IPS-NIHi7 (cell line): Measurements from ENCODE around the gene TGIF1.
A peak's percentile ranks its signal among the peaks of the same experiment; 100 is the strongest.

ENCODE experiments used
- DNase-seq: peaks from one replicate; pipeline ENCODE4 v3.0.0; 2012; ENCODE audit warnings: mixed read lengths; ENCODE audit errors: extremely low spot score

Gene TGIF1

GRCh38 chr18:3482258-3482657 lies 32.3 kb downstream of the TGIF1 start:
- DNase-seq: no peak

- DNase-seq: no peak
Measured at GRCh38 chr18:3485153-3486149, 35.5 kb downstream of the TGIF1 start.

- no peak for DNase-seq
Measured at GRCh38 chr18:3486512-3486911, 36.5 kb downstream of the TGIF1 start.

- DNase-seq: no peak
Measured at GRCh38 chr18:3489462-3489861, 39.5 kb downstream of the TGIF1 start.

GRCh38 chr18:3491981-3492555 lies 42.1 kb downstream of the TGIF1 start:
- no peak for DNase-seq

- no peak for DNase-seq
Measured at GRCh38 chr18:3492721-3493120, 42.7 kb downstream of the TGIF1 start.

GRCh38 chr18:3493501-3494244 lies 43.7 kb downstream of the TGIF1 start:
- DNase-seq: peak; percentile 31

- no peak for DNase-seq
Measured at GRCh38 chr18:3494245-3494526, 44.2 kb downstream of the TGIF1 start.

GRCh38 chr18:3494569-3494968 lies 44.6 kb downstream of the TGIF1 start:
- no peak for DNase-seq

- DNase-seq: no peak
Measured at GRCh38 chr18:3495691-3496430, 45.9 kb downstream of the TGIF1 start.

- peak; percentile 77 for DNase-seq
Measured at GRCh38 chr18:3498698-3499471, 48.9 kb downstream of the TGIF1 start.

GRCh38 chr18:3499501-3499900 lies 49.5 kb downstream of the TGIF1 start:
- peak; percentile 77 for DNase-seq

- no peak for DNase-seq
Measured at GRCh38 chr18:3500016-3500415, 50.0 kb downstream of the TGIF1 start.

GRCh38 chr18:3502650-3503049 lies 52.7 kb downstream of the TGIF1 start:
- no peak for DNase-seq

- DNase-seq: no peak
Measured at GRCh38 chr18:3504637-3505036, 54.7 kb downstream of the TGIF1 start.

GRCh38 chr18:3508576-3509549 lies 58.9 kb downstream of the TGIF1 start:
- DNase-seq: no peak
